ENCODE results near the gene ARF3.

Gene ARF3

DNA sequence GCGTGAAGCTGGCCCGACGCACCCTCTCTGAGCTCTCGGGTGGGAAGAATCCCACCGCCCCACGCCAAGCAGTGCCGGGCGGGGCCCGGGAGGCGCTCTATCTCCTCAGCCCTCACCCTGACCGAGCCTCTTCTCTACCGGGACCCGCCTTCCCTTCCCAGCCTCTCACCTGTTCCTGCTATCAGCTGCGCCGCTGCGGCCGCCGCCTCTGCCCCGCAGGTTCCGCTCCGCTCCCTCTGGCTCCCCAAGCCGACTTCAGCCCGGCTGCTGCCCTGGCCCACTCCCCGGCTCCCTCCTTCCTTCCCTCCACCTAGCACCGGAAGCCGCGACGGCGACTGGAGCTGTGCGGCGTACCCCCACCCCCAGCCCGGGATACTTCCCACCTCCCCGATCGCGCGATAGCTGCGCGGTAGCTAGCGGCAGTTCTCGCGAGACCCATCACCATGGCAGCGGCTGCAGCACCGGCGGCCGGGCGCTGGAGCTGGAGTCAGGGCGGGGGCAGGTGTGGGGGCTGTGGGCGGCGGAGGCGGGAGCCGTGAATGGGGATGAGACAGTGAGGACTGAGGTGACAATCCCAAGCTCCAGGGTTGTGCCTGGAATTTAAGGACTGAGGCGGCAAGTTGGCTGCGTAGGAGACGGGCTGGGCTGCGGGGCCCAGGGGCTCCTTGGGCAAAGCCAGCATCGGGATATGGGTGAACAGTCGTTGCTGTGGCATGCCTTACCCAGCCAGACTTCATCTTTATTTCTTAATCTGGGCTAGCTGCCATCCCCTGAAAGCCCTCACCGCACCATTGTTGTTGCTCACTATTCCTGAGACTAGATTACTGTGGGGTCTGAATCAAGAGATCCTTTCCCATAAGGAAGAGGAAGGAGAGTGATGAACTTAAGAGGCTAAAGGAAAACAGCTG is at the start of gene ARF3:
ARF3 (minus strand) TSS at position 347 of the 908 bp plus-strand sequence. CDS start 16,392 bp downstream, outside the sequence.
- peak; percentile 96 for DNase-seq (ENCODE audit: low read depth, low spot score)

DNA sequence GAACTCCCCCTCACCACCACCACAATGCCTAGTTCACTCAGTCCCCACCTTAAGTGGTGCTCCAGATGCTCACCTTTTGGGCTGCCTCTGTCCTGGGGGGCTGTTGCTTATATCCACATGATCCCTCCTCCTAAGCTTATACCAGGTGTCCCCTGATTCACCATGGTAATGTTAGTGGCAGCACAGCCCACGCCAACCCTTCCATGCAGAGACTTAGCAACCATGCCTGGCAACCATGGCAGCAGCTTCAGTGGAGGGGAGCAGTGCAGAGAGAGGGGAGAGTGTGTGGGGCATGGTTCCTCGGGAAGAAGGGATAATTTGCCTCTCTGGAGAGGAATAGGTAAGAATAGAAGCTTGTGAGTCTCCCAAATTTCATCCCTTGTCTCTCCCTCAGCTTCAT is 43.1 kb upstream of the ARF3 start:
- no peak for DNase-seq (ENCODE audit: low read depth, low spot score)

DNA sequence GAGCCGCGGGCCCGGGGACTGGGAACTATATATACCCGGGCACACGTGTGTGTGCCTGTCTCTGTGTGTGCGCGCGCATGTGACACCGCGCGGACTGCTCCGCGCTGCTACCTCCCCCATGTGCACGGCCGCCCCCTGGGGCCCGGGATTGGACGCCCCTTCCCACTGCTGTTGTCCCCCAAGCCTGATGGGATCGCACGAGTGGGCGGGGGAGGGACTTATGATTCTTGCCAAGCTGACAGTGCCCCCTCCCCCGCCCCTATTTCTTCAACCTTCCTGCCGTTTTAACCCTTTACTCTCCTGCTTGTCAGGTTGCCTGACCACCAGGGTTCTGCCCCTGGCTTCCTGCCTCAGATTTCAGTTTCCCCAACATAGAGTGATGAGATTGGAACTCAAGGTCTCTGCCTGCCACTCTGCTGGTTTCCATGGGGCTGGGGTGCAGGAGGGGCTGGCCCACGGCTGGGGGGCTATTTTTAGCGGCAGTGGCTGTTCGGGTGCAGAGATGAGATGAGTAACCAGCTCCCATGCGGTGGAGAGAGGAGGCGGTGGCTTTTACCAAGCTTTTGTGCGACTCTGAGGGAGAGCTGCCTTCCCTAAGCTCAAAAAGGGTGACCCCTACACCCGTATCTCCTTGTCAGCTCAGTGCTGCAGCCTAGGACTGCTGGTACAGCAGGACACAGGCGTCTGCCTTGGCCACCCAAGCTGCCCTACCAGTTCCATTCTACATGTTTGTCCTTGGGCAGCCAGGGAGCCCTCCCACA is 42.3 kb upstream of the ARF3 start, which contains the start of gene DDN:
DDN (minus strand) TSS at position 5 of the 761 bp plus-strand sequence. CDS start 88 bp downstream, outside the sequence.
- DNase-seq (ENCODE audit: low read depth, low spot score): peak; percentile 34

DNA sequence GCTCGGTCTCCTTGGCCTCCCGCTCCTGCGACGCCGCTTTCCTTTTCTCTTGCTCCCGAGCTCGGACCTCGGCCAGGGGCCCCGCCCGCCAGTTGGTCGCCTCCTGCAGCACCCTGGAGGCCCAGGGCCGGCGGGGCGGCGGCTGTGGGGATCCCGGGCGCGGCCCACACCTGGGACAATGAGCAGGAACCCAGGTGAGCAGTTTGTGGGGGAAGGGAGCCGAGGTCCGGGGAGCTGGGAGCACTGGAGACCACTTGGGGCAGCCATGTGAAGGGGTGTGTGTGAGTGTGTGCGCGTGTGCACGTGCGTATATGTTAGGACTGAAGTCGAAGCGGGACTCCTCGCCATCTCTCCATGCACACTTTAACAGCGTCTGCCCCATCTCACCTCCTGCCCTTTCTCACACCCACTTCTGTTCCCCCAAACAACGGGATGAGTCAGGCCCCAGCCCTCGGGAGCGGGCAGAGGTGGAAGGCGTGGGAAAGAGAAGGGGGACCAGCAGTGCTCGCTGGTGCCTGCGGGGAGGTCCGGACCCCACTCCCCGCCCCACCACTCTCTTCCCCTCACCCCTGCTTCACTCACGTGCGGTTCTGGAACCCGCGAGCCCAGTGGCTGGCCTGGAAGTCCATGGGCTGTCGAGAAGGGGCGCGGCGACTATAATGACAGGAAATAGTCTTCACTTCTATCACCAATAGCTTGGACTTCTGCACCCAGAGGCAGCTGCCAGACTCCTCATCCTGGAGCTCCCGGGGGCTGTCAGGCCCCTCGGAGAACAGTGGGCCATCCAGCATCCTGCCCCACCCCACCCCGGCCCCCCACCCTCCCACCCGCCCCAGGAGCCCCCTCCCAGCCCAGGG is 41.4 kb upstream of the ARF3 start:
- no peak for DNase-seq (ENCODE audit: low read depth, low spot score)

DNA sequence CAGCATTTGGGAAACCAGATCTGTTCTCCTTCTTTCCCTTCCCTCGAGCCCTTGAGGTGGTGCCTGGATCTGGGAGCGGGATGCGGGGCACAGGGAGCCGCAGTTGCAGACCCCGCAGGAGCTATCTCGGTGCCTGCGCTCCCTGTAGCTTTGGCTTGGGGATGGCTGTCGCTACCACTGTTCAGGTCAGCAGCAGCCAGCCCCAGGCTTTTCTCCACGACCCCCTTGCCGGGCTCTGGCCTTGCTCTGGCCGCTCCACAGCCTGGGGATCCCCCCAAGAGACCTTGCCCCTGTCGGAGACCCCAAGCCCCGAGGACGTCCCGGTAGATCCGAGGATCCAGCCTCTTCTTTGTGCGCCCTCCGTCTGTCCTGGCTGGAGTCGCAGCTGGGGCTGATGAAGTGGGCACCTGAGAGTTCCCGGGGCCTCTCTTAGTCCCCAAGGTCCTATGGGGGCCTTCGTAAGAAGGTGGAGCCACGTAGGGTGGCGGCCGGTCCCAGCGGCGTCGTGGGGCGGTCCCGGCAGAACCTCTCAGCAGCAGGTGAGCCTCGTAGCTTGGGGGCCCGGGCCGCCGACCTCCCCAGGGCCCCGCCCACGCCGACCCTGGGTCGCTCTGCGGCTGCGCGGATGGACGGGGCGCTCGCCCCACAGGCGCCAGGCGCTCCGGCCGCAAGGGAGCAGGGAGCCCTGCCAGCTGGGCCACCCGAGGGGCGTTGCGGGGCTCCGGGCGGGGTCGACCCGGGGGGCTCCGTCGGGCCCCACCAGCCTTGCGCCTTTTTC is 40.6 kb upstream of the ARF3 start:
- peak; percentile 68 for DNase-seq (ENCODE audit: low read depth, low spot score)

DNA sequence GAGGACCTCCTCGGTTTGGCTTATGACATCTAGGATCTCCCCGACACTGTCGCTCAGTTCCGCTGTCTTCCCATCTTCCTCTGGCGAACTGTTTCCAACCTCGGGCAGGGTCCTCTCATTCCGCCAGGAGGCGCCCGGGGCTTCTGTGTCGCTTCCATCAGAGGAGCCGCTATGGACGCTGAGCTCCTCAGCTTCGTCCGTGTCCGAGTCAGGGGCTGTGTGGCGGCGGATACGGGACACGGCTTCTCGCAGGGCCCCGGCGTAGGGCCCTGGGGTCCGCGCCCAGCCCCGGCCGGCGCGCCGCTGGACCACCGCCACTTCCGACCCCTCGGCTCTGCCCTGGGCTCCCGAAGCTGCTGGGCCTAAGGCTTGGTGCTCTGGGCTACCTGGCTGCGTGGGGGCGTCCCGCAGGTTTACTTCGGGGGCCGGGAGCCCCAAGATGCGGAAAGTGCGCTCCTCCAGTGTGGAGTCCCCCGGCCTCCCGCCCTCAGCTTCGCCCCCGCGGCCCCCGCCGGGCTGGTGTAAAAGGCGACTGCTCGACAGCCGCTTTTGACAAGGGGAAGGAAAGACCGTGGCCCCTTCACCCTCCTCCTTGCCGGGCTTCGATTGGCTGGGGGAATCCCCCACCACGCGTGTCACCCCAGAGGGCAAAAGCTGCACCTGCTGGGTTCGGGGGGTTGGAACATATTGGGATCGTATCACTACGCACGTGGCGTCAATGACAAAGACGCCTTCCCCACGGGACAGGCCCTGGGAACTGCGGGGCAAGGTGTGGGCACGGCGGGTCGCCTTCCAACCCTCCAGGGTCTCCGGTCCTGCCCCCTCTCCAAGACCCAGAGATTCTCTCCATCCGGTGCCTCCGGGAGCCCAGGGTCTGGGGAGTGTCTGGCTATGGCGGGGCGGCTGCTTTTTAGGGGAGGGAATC is 39.8 kb upstream of the ARF3 start:
- DNase-seq (ENCODE audit: low read depth, low spot score): peak; percentile 82

DNA sequence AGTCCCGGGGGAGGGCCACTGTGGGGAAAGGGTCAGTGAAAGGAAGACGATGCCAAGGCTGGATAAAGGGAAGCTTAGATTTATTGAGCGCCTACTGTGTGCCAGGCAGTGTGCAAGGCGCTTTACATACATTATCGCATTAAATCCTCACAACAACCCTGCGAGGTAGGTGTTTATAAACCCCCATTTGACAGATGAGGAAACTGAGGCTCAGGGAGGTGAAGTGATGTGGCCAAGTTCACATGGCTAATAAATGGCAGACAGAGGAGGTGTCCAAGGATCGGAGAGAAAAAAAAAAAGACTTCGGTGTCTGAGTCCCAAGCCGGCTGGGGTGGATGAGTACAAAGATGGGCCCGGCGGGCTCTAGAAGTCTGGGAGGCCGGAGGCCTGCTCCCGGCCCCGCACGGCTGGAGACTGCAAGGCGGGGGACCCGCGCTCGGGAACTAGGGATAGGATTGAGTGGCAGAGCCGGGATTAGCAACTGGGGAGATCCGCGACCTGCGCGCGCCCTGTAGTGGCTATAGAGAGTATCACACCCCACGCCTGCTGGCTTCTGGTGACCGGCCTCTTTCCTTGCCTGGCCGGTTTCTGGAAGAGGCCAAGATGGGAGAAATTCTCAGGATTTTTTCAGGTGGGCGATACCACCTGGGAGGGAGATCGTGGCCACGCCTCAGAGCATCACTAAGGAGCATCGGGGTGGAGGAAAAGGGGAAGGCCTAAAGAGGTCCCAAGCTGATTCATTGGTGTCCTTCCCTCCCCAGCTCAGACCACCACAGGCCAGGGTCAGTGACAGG is 38.0 kb upstream of the ARF3 start:
- DNase-seq (ENCODE audit: low read depth, low spot score): peak; percentile 95

DNA sequence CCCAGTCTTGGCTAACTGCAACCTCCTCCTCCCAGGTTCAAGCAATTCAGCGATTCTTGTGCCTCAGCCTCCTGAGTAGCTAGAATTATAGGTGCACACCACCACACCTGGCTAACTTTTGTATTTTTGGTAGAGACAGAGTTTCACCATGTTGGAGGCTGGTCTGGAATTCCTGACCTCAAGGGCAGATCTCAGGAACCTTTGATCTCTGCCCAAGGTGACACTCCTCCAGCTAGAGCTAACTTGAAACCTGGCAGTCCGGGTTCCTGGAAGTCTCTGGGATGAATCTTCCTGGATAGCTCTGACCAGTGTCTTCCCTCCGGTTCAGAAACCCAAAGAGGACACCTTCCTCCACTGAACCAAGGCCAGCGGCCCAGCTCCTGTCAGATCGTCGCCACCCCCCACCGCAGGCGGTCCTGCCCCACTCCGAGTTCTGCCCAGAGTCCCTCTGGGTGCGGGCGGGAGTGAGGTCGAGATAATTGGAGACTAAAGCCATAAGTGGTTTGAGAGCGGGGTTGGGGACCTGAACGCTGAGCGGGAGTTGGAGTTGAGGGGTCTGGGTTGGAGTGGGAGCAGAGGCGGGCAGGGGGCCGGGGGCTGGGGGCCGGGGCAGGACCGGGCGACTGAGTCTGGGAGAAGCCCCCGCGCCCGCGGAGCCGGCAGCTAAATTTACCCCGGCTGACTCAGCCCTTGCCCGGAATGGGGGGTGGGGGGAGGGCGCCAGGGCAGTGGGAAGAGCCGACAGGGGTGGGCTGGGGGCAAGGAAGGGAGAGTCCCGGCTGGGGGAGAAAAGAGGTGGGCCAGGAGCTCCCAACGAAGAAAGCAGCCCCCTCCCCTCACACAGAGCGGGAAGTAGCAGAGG is 37.2 kb upstream of the ARF3 start:
- no peak for DNase-seq (ENCODE audit: low read depth, low spot score)

DNA sequence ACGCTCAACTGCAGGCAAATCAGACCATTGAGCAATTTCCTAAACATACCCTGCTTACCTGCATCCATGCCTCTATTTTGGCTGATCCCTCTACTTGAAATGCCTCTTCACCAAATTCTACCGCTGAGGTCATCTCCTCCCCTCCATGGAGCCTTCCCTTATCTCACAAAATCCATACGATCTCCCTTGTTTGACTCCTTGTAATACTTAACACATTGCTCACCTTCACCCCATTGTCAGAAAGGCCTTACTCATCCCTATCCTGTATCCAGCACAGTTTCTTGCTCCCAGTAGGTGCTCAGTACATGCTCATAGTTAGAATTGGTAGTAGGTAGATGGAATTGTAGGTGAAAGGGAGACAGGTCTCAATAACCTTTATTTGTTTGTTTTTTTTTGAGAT is 36.5 kb upstream of the ARF3 start:
- no peak for DNase-seq (ENCODE audit: low read depth, low spot score)

DNA sequence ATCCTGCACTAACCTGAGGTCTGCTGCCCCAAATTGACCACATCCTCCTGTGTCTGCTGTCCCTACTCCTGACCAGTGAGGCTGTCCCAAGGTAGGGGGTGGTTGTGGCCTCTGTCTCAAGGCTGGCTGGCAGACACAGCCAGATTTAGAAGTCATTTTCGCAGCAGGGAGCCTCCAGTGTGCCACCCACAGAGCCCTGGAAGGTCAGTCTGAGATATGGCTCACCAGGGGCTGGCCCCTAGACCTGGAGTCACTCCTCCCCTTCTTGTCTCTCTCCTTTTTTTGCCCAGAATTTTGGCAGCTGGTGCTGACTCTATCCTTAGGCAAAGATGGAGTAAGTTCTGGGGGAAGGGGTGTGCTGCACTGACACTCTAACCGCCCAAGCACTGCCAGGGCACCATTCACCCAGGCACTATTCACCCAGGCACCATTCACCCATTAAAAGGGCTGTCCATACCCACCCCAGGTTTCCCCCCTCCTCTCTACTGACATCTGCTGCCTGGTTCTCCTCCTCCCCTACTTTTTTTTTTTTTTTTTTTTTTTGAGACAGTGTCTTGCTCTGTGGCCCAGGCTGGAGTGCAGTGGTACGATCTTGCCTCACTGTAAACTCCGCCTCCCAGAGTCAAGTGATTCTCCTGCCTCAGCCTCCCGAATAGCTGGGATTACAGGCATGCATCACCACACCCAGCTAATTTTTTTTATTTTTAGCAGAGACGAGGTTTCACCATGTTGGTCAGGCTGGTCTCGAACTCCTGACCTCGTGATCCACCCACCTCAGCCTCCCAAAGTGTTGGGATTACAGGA is 34.2 kb upstream of the ARF3 start:
- no peak for DNase-seq (ENCODE audit: low read depth, low spot score)

DNA sequence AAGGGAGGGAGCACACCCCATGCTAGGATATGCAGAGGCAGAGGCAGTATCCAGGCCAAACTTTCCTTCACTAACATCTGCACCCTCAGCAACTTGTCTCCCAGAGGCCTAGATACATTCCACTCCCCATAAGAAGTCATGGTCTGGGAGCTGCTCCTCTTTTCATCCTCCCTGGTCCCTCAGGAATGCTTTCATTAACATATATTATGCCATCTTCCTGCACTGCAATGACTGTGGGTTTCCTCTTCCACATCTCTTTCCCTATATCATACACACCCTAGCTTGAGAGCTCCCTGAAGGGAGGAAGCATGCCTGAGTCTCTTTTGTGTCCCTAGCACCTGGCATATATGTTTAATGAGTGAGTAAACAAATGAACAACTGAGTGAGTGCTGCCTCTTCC is 33.3 kb upstream of the ARF3 start:
- no peak for DNase-seq (ENCODE audit: low read depth, low spot score)

DNA sequence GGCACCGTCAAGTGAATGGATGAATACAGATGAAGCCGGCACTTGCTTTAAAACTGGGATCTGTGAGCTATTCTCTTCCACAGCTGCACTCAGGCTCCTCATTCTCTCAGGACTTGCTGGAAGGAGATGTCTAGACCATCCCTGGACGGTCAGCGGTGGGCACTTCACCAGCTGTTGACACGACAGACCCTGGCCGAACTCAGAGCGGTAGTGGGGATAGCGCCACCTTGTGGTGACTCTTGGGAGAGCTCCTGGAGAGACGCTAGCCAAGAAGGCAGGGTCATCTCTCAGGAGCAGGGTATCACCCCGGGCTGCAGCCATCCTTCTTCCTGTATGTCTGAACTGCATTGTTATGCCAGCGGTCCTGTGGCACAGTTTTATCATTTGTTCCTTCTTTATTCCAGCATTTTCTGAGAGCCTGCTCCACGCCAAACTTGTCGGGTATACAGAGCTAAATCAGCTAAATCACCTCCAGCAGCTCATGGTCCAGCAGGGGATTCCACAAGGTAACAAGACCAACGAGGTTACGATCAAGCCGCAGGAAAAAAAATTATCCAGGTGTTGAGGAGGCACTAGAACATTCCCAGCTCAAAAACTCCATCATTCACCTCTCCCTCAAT is 30.9 kb upstream of the ARF3 start:
- DNase-seq (ENCODE audit: low read depth, low spot score): peak; percentile 90

DNA sequence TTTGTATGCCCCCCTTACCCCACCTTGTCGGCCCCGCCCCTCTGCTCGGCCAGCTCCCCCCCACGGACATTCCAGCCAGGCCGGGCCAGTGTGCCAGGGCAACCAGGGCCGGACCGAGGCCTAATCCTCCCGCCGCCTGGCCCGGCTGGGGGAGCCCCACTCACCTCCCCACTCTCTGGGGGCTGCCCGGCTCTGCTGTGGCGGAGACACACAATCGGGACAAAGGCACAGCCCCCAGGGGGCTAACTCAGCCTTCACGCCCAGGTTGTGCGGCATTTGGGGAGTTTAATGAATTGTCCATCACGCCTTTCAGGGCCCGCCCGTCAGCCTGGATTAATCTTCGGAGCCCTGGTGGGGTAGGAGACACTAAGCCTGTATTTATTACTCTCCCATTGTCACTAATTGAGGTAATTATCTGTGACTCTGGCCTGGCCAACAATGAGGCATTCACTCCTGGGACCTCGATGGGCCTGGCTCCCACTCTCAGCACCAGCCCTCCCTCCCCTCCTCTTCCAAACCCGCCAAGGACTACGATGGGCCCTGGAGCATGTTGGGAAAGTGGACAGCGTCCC is 29.5 kb upstream of the ARF3 start:
- DNase-seq (ENCODE audit: low read depth, low spot score): peak; percentile 60

DNA sequence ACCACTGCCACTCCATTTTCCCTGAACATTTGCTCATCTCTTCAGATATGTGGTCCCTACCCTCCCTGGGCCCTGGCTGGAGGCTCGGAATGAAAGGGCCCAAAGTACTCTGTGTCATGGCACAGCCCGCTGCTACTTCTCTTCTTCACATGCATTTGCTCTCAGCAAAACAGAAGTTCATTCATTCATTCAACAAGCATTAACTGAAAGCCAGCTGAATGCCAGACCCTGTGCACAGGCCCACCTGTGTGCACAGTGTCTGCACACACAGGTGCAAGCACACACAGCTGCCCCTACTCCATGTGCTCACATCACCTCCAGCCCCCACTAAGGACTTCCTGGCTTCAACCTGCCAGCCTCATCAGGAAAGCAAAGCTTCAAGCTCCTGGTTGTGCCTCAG is 28.6 kb upstream of the ARF3 start:
- no peak for DNase-seq (ENCODE audit: low read depth, low spot score)

DNA sequence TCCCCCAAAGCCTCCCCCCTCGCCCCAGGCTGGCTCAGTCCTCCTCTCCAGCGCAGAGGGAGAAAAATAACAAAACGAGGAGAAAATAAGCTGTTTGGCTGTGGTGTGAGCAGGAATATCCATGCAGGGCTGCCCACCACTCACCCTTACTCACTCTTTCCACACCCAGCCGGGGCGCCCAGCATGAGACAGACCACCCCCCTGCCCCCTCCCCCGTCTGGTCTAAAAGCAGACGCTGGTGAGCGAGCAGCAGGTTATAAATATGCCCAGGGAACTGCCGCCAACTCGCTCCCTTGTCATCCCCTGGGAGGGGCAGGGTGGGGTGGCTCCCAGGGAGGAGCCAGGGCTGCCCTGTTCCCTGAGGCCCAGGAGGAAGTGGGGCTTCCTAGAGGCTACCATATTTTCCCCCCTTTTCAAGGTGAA is 28.2 kb upstream of the ARF3 start:
- DNase-seq (ENCODE audit: low read depth, low spot score): no peak

DNA sequence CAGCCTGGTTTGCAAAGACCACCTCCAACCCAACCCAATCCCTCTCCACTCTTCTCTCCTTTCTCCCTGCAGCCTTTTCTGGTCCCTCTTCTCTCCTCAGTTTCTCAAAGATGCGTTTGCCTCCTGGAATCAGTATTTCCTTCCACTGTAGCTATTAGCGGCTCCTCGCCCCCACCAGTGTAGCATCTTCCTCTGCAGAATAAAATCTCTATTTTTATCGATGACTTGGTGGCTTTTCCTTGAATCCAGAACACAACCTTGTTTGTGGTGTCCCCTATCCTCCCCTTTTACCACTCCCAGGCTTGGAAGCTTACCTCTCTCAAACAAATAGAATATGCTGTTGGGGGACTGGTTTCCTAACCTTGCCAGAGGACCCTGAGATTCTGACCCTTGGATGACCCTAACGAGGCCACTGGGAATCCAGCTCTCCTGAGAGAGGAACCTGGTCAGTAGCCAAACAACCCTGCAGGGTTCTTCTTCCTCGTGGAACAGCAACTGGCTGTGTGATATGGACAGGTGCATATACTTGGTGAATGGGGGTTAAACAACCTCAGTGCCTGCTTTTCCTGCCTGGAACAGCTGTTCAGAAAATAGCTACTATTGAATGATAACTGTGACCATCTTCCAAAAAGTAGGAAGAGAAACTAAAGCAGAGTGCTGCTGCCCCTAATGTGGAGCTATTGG is 25.3 kb upstream of the ARF3 start:
- DNase-seq (ENCODE audit: low read depth, low spot score): no peak

All from ELF-1 (cell line).